Head of caudate nucleus (tissue), 42 donors: Measurements from ENCODE around the gene KLRC3.
A peak's percentile ranks its signal among the peaks of the same experiment; 100 is the strongest.
"Not testable (repeated sequence)": the region's sequence is repeated elsewhere in the genome, so short reads cannot be mapped to it uniquely, and the experiment has no call there.

Experiments
- DNase-seq, 42 donors: peaks; one replicate each; pipeline versions ENCODE4 v3.0.0 to v3.0.0-alpha.2; 2020 to 2021; ENCODE audit warnings: mixed read lengths in 7 of 42
- intact Hi-C: fragments of 100-400 bp; cut with DNase I; formaldehyde crosslinking; loops from one replicate; pipeline ENCODE4 v1.15.0; 2022

Gene KLRC3

GRCh38 chr12:10420334-10420733 lies at the start of gene KLRC3:
TSS of gene KLRC3 (minus strand) at chr12:10420595. CDS start at chr12:10420550, 45 bp downstream.
- intact Hi-C loops, DNase-seq: not testable (repeated sequence)

DNA sequence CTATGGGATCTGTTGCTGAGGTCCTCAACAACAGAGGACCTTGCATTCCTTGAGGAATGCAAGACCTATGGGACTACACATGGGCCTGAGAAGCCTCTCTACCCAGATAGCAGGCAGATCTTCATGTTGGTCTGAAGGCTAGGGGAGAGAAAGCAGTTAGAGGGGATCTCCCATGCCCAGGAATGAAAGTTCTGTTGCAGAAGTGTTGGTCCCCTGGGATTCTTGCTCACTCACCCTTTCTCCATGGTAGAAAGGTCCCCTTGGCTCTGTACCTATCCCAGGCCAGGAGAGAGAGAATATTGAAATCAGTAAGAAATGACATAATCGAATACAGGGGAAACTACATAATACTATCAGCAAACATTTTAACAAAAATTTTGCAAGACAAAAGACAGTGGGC lies 49.3 kb upstream of the KLRC3 start:
- DNase-seq: no peak
- intact Hi-C loops: no loop called here

- no peak for DNase-seq
- intact Hi-C loops: no loop called here
Observed at GRCh38 chr12:10466311-10466710, 45.9 kb upstream of the KLRC3 start.

DNA sequence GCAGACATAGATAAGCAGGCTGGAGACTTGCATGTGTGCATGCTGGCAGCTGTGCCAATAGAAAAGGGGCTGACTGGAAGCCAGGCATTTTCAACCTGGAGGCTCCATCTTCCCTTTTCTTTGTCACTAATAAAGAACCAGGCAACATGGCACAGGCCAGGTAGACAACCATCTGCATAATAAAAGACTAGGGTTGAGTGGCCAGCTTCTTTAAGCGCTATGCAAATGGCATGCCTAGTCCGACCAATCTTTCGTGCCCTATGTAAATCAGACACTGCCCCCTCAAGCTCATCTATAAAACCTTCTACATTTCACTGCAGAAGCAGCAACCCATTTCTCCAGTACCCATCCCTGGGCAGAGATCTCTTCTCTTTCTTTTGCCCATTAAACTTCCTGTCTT lies 37.4 kb upstream of the KLRC3 start:
- DNase-seq: no peak
- intact Hi-C loops: no loop called here

GRCh38 chr12:10456856-10457255 lies 36.5 kb upstream of the KLRC3 start:
- intact Hi-C loops: no loop called here

DNA sequence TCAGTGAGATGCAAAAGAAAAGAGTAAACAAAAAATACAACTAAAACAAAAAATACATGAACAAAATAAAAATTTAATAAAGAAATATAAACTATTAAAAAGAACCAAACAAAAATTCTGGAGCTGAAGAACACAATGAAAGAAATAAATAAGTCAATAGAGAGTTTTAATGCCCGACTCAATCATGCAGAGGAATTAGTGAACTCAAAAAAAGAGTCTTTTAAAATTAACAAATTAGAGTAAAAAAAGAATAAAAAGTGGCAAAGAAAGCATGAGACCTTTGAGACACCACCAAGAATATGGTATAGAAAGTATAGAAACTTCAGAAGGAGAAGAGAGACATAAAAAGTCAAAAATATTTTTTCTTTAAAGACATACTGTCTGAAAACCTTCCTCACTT lies 35.4 kb upstream of the KLRC3 start:
- DNase-seq: no peak
- intact Hi-C loops: no loop called here

More at GRCh38 chr12:10456856-10457255, 36.5 kb upstream of the KLRC3 start:
- DNase-seq: no peak

GRCh38 chr12:10454531-10454930 lies 34.1 kb upstream of the KLRC3 start:
- DNase-seq: no peak

GRCh38 chr12:10453156-10453555 lies 32.8 kb upstream of the KLRC3 start, which contains the start of gene KLRC1:
TSS of gene KLRC1 (minus strand) at chr12:10453377. CDS start at chr12:10451156, 2,221 bp downstream.
- intact Hi-C loops: no loop called here

More at GRCh38 chr12:10454531-10454930, 34.1 kb upstream of the KLRC3 start:
- intact Hi-C loops: no loop called here

GRCh38 chr12:10448236-10448635 lies 27.8 kb upstream of the KLRC3 start:
- DNase-seq: no peak
- intact Hi-C loops: no loop called here

More at GRCh38 chr12:10453156-10453555, 32.8 kb upstream of the KLRC3 start, which contains the start of gene KLRC1:
- no peak for DNase-seq

GRCh38 chr12:10446052-10446451 lies 25.7 kb upstream of the KLRC3 start:
- DNase-seq, intact Hi-C loops: not testable (repeated sequence)

DNA sequence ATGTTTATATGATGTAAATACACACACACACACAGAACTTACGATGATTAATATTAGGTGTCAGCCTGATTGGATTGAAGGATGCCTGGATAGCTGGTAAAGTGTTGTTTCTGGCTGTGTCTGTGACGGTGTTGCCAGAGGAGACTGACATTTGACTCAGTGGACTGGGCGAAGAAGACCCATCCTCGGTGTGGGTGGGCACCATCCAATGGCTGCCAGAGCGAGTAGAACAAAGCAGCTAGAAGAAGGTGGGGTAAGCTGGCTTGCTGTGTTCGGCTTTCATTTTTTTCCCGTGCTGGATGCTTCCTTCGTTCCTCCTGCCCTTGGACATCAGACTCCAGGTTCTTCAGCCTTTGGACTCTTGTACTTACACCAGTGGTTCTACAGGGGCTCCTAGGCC lies 20.7 kb upstream of the KLRC3 start:
- intact Hi-C loops: not testable (repeated sequence)
- peak in 6 of 42 donors; percentile 5 to 34 (median 18) for DNase-seq

- DNase-seq, intact Hi-C loops: not testable (repeated sequence)
Observed at GRCh38 chr12:10439608-10440274, 19.3 kb upstream of the KLRC3 start.

GRCh38 chr12:10437601-10438000 lies 17.2 kb upstream of the KLRC3 start:
- intact Hi-C loops: not testable (repeated sequence)

DNA sequence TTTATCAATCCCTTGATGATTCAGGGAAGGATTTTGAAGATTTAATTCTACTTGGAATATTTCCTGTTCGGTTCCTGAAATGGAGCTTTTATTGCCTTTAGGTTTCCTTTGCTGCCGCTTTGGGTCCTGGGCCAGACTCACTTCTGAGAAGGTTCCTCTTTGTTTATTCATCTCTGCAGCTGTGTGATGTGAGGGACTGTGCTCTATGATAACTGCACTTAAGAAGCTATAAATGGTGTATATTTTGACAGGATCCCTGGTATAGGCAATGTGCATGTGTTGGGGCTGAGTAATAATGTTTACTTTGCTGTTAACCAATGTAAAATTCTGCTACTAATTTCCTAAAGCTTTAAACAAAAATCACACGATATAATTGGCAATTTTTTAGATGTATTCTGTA lies 15.4 kb upstream of the KLRC3 start, which contains the start of gene KLRC2:
KLRC2 (minus strand) TSS at position 195 of the 400 bp plus-strand sequence; CDS start at position 171, 24 bp downstream.
- intact Hi-C loops: not testable (repeated sequence)
- DNase-seq: peak in 24 of 42 donors; percentile 9 to 75 (median 32)

More at GRCh38 chr12:10437601-10438000, 17.2 kb upstream of the KLRC3 start:
- DNase-seq: not testable (repeated sequence)

- intact Hi-C loops, DNase-seq: not testable (repeated sequence)
Observed at GRCh38 chr12:10430623-10431022, 10.2 kb upstream of the KLRC3 start.

DNA sequence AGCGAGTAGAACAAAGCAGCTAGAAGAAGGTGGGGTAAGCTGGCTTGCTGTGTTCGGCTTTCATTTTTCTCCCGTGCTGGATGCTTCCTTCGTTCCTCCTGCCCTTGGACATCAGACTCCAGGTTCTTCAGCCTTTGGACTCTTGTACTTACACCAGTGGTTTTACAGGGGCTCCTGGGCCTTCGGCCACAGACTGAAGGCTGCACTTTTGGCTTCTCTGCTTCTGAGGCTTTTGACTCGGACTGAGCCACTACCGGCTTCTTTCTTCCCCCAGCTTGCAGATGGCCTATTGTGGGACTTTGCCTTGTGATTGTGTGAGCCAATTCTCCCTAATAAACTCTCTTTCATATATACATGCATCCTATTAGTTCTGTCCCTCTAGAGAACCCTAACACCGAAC lies 5.5 kb upstream of the KLRC3 start:
- intact Hi-C loops: not testable (repeated sequence)
- DNase-seq: peak in 21 of 42 donors; percentile 2 to 68 (median 23)

DNA sequence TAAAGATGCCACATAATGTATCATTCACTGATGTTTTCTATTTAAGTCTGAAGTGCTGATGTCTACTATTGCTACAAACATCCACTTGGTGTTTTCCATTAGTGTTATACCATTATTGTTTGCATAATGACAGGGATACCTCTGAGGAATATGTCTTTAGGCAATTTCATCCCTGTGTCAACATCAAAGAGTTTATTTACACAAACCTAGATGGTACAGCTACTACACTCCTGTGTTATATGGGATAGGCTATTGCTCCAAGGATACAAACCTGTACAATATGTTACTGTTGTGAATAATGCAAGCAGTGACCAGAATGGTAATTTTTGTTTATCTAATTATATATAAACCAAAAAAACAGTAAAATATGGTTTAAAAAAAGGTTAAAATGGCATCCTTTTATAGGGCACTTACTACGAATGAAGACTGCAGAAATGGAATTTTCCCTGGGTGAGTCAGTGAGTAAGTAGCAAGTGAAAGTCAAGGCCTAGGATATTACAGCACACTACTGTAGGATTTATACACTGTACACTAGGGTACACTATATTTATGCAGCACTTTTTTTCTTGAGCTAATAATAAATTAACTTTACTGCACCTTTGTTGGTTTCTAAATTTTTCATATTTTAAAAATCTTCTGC lies 4.0 kb upstream of the KLRC3 start:
- DNase-seq, intact Hi-C loops: not testable (repeated sequence)

- intact Hi-C loops, DNase-seq: not testable (repeated sequence)
Observed at GRCh38 chr12:10422159-10422558, 1.8 kb upstream of the KLRC3 start.

DNA sequence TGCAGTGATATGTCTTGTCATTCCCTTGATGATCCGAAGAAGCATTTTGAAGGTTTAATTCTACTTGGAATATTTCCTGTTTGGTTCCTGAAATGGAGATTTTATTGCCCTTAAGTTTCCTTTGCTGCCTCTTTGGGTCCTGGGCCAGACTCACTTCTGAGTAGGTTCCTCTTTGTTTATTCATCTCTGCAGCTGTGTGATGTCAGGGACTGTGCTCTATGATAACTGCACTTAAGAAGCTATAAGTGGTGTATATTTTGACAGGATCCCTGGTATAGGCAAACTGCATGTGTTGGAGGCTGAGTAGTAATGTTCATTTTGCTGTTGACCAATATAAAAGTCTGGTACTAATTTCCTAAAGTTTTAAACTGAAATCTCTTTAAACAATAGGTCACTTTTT lies 11.0 kb downstream of the KLRC3 start, which contains the start of gene KLRC4:
KLRC4 (minus strand) TSS at position 366 of the 400 bp plus-strand sequence; CDS start at position 184, 182 bp downstream.
- DNase-seq: no peak
- intact Hi-C loops: no loop called here

- intact Hi-C loops: no loop called here
- no peak for DNase-seq
Observed at GRCh38 chr12:10408842-10409241, 11.6 kb downstream of the KLRC3 start.
